Measurements from ENCODE around the gene PWP2. TPM values are rescaled to one million over a fixed set of nuclear protein-coding genes. Genes with fewer than 3 reads are reported as not detected.

The PWP2 gene
- total RNA-seq, 1 experiment from 2014 or later, result 6.0 TPM

GRCh38 chr21:44093761-44094160 is 13.4 kb upstream of the PWP2 start:
- Histone ChIP-seq H4K5ac (ENCODE audit: insufficient read length, low read depth, low read length) (no peak overlapping the region), H4K20me1 (ENCODE audit: control insufficient read depth, insufficient read depth, insufficient read length) (no peaks in the 10 kb centered on the region), H3K56ac (ENCODE audit: insufficient read length, low read depth, low read length) (no peak overlapping the region), H3K23ac (ENCODE audit: insufficient read length, low read depth, low read length) (no peak overlapping the region), H3T11ph (ENCODE audit: low read length) (no peak overlapping the region), H3K18ac (ENCODE audit: insufficient read length, low read depth, low read length) (no peak overlapping the region), H2AK5ac (ENCODE audit: insufficient read length, low read length) (no peak overlapping the region), H3K14ac (ENCODE audit: insufficient read depth, low read length) (no peak overlapping the region), H2BK5ac (ENCODE audit: insufficient read length, low read length) (no peak overlapping the region), H2BK12ac (ENCODE audit: insufficient read length, low read depth, low read length) (no peak overlapping the region), H3K79me1 (ENCODE audit: insufficient read depth, low read depth, low read length, poor library complexity, severe bottlenecking) (no peaks in the 10 kb centered on the region), H2BK15ac (ENCODE audit: low read depth, low read length) (no peak overlapping the region), H3K27ac (ENCODE audit: insufficient read length, low read depth, low read length) (no peak overlapping the region), H3K4me1 (ENCODE audit: insufficient read depth, low read length) (no peaks in the 10 kb centered on the region), H3K9me3 (ENCODE audit: control insufficient read depth, low read depth, low read length) (no peaks in the 10 kb centered on the region), H3K4ac (ENCODE audit: low read depth, low read length) (no peak overlapping the region), H3K23me2 (ENCODE audit: insufficient read length, low read depth, low read length, poor library complexity, severe bottlenecking) (no peaks in the 10 kb centered on the region), H3K27me3 (ENCODE audit: insufficient read depth, low read length) (no peaks in the 10 kb centered on the region), H3K4me2 (ENCODE audit: insufficient read depth, insufficient read length, low read length) (no peak overlapping the region), H4K91ac (ENCODE audit: insufficient read length, low read depth, low read length) (no peak overlapping the region), H2BK20ac (ENCODE audit: low read depth, low read length, poor library complexity, severe bottlenecking) (no peak overlapping the region), H2BK120ac (ENCODE audit: low read depth, low read length, poor library complexity, severe bottlenecking) (no peak overlapping the region), H4K8ac (replicated peaks; ENCODE audit: insufficient read length, low read depth, low read length) (no peak overlapping the region), H2AFZ (ENCODE audit: low read length) (no peak overlapping the region), H3K79me2 (ENCODE audit: insufficient read depth, low read length) (no peaks in the 10 kb centered on the region), H3K9ac (ENCODE audit: extremely low read depth, insufficient read length, low read length) (no peak overlapping the region)
- H3K36me3 Mint-ChIP-seq (ENCODE audit: insufficient read depth in 1 of 3, low read depth in 3 of 3), result peaks cover 7 to 37% (median 28%) of the 10 kb centered on the region in 3 experiments; a peak in 5 of 7 replicates
- no peak overlapping the region for H3K4me3 Mint-ChIP-seq
- H3K9me3 Mint-ChIP-seq, result no peaks in the 10 kb centered on the region
- no peaks in the 10 kb centered on the region for H3K4me1 Mint-ChIP-seq
- no CpG with 5 or more reads among the region's 9 CpGs for WGBS (ENCODE audit: extremely low coverage, insufficient read length, low lambda C conversion rate)
- H3K27me3 Mint-ChIP-seq (ENCODE audit: low read depth), result no peaks in the 10 kb centered on the region
- 0 out of 7 replicates have a peak overlapping the region, but pooled peaks of 1 of the 3 experiments have one; percentile 19 for H3K27ac Mint-ChIP-seq
- no peak for DNase-seq
- no peak for TF ChIP-seq CTCF (conservative IDR thresholded peaks at IDR 0.05)

Data from H9 (cell line).